Right lobe of liver (tissue), 4 donors: Measurements from ENCODE around the gene ZNF331.
"Not testable (repeated sequence)": the region's sequence is repeated elsewhere in the genome, so short reads cannot be mapped to it uniquely, and the experiment has no call there.

Experiments used
- POLR2A ChIP-seq: fragments of 450-650 bp; IDR thresholded peaks from one replicate; pipeline ENCODE4 v1.6.1; 2017; ENCODE audit warnings: antibody characterized with exemption, mild to moderate bottlenecking
- TF ChIP-seq, protein P1 (sequence below), 4 donors: fragments of 200-600 bp in 3 of 4; fragments of 450-650 bp in 1 of 4; IDR thresholded peaks; one replicate each; pipeline versions ENCODE4 v1.5.1 to v1.8.0; 2016 to 2022; ENCODE audit warnings: antibody characterized with exemption in 4 of 4, mild to moderate bottlenecking in 2 of 4
- donor health status: DM: no; HTN: no; CAD: no.
- donor health status: DM: no; HTN: no; CAD: no.
- donor health status: DM: no; HTN: yes; CAD: no.

DNA sequence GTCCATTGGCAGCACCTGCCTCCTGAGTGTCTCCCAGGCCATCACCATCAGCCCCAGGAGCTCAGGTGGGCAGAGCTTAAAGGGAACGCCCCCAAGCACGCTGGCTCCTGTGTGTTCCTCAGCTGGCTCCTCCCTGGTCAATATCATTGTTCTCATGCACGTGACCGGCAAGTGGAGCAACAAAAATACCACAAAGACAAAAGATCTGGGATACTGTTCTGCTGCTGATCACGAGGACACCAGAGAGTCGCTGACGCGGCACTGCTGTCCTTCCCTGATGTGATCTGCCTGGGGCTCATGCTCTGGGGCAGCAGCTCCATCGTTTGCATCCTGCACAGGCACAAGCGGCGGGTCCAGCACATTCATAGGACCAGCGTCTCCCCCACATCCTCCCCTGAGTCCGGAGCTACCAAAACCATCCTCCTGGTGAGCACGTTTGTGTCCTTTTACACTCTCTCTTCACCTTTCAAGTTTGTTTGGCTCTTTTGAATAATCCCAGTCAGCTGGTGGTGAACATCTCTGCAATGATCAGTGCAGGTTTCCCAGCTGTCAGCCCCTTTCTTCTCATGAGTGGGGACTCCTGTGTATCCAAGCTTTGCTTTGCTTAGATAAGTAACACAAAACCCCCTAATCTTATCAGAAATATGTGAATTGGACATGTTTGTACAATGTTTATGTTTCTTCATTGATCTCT lies 34.1 kb upstream of the ZNF331 start:
- TF ChIP-seq, protein P1, sequence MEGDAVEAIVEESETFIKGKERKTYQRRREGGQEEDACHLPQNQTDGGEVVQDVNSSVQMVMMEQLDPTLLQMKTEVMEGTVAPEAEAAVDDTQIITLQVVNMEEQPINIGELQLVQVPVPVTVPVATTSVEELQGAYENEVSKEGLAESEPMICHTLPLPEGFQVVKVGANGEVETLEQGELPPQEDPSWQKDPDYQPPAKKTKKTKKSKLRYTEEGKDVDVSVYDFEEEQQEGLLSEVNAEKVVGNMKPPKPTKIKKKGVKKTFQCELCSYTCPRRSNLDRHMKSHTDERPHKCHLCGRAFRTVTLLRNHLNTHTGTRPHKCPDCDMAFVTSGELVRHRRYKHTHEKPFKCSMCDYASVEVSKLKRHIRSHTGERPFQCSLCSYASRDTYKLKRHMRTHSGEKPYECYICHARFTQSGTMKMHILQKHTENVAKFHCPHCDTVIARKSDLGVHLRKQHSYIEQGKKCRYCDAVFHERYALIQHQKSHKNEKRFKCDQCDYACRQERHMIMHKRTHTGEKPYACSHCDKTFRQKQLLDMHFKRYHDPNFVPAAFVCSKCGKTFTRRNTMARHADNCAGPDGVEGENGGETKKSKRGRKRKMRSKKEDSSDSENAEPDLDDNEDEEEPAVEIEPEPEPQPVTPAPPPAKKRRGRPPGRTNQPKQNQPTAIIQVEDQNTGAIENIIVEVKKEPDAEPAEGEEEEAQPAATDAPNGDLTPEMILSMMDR (IDR thresholded peaks at IDR 0.05) = not testable (repeated sequence)
- not testable (repeated sequence) for TF ChIP-seq POLR2A
